GM18511 (cell line): Measurements from ENCODE around the gene PTGES2.
"Not testable (repeated sequence)": the region's sequence is repeated elsewhere in the genome, so short reads cannot be mapped to it uniquely, and the experiment has no call there.

Source experiments
- ATAC-seq: cut with Tn5 transposase; IDR thresholded peaks from one replicate; pipeline ENCODE4 v1.9.1; 2021; ENCODE audit warnings: mild to moderate bottlenecking, moderate library complexity; ENCODE audit not compliant: unreplicated experiment

The PTGES2 gene

GRCh38 chr9:128120741-128121465 is 6.6 kb downstream of the PTGES2 start:
- ATAC-seq: no peak

GRCh38 chr9:128120061-128120740 is 7.3 kb downstream of the PTGES2 start:
- no peak for ATAC-seq

GRCh38 chr9:128118971-128119665 is 8.4 kb downstream of the PTGES2 start:
- no peak for ATAC-seq

- no peak for ATAC-seq
Observed at GRCh38 chr9:128118472-128118857, 9.1 kb downstream of the PTGES2 start.

- peak; percentile 56 for ATAC-seq
Observed at GRCh38 chr9:128117613-128118471, 9.7 kb downstream of the PTGES2 start.

GRCh38 chr9:128116104-128117083 is 11.1 kb downstream of the PTGES2 start:
- no peak for ATAC-seq

GRCh38 chr9:128115187-128116103 is 12.1 kb downstream of the PTGES2 start:
- ATAC-seq: no peak

- no peak for ATAC-seq
Observed at GRCh38 chr9:128114326-128115186, 13.0 kb downstream of the PTGES2 start.

GRCh38 chr9:128113526-128114325 is 13.8 kb downstream of the PTGES2 start:
- no peak for ATAC-seq

GRCh38 chr9:128111726-128112125 is 15.8 kb downstream of the PTGES2 start:
- not testable (repeated sequence) for ATAC-seq

GRCh38 chr9:128109050-128109709 is 18.3 kb downstream of the PTGES2 start:
- no peak for ATAC-seq

GRCh38 chr9:128108269-128109049 is 19.1 kb downstream of the PTGES2 start:
- no peak for ATAC-seq

GRCh38 chr9:128107468-128108268 is 19.9 kb downstream of the PTGES2 start:
- no peak for ATAC-seq

GRCh38 chr9:128106940-128107467 is 20.5 kb downstream of the PTGES2 start:
- ATAC-seq: no peak
